ENCODE data around the gene PLCB2. TPM values are rescaled to one million over a fixed set of nuclear protein-coding genes. Genes with fewer than 3 reads are reported as not detected.

PLCB2 gene
- total RNA-seq, 2 donors from 2014 or later = 4.4 to 5.3 TPM

DNA sequence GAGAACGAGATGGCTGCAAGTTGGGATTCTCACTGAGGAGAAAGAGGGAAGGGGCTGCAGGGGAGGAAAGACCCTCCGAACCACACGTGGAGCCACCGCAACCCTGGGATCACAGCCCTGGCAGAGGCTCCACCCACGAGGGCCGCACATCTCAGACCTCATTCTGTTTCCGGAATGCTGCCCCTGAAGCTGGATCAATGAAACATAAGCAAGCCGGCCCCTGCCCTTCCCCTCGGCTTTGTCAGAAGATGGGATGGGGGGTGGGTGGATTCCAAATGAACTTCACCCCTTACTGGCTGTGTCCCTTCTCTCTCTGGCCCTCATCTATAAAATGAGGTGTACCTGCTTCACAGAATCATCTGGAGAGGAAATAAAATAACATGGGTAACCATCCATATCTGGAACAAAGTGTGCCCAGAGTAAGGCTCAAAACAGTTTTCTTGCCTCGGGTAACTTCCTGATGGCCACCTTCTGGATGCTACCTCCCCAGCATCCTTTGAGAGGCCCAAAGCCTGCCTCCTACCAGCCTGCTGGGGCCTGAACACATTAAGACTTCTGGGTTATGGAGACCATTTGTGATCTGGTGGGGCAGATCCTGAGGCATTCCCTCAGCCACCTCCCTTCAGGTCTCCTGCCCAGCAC lies 37.6 kb upstream of the PLCB2 start:
- Mint-ChIP-seq H3K27ac (no peak overlapping the region), H3K36me3 (ENCODE audit: low read depth) (no peaks in the 10 kb centered on the region), H3K9me3 (no peaks in the 10 kb centered on the region), H3K4me3 (no peak overlapping the region), H3K27me3 (ENCODE audit: insufficient read depth) (peaks cover 4% of the 10 kb centered on the region), H3K4me1 (peaks cover 8% of the 10 kb centered on the region)
- H3K27me3 ChIP-seq (ENCODE audit: control insufficient read depth, insufficient read depth, low read length, poor library complexity, severe bottlenecking) = no peaks in the 10 kb centered on the region
- 83 to 93% methylated on average over 6 to 10 of the region's 10 CpGs for WGBS, 2 experiments (ENCODE audit: insufficient coverage in 1 of 2, insufficient read length in 1 of 2)
- no peaks in the 10 kb centered on the region for H3K36me3 ChIP-seq (ENCODE audit: control insufficient read depth, insufficient read depth, low read length)
- peaks cover 3% of the 10 kb centered on the region for H3K4me1 ChIP-seq (ENCODE audit: control insufficient read depth, insufficient read depth, low read length)
- no peaks in the 10 kb centered on the region for H3K9me3 ChIP-seq (ENCODE audit: control insufficient read depth, low read length)
- no peak overlapping the region for H3K4me3 ChIP-seq (ENCODE audit: low read length)
- no peak overlapping the region for H3K9ac ChIP-seq (ENCODE audit: extremely low read depth, low read length, poor library complexity, severe bottlenecking)
- no peak overlapping the region for H3K27ac ChIP-seq (ENCODE audit: low read depth, low read length)
- TF ChIP-seq, protein P1, sequence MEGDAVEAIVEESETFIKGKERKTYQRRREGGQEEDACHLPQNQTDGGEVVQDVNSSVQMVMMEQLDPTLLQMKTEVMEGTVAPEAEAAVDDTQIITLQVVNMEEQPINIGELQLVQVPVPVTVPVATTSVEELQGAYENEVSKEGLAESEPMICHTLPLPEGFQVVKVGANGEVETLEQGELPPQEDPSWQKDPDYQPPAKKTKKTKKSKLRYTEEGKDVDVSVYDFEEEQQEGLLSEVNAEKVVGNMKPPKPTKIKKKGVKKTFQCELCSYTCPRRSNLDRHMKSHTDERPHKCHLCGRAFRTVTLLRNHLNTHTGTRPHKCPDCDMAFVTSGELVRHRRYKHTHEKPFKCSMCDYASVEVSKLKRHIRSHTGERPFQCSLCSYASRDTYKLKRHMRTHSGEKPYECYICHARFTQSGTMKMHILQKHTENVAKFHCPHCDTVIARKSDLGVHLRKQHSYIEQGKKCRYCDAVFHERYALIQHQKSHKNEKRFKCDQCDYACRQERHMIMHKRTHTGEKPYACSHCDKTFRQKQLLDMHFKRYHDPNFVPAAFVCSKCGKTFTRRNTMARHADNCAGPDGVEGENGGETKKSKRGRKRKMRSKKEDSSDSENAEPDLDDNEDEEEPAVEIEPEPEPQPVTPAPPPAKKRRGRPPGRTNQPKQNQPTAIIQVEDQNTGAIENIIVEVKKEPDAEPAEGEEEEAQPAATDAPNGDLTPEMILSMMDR (conservative IDR thresholded peaks at IDR 0.05) = no peak
- no peak for DNase-seq

DNA sequence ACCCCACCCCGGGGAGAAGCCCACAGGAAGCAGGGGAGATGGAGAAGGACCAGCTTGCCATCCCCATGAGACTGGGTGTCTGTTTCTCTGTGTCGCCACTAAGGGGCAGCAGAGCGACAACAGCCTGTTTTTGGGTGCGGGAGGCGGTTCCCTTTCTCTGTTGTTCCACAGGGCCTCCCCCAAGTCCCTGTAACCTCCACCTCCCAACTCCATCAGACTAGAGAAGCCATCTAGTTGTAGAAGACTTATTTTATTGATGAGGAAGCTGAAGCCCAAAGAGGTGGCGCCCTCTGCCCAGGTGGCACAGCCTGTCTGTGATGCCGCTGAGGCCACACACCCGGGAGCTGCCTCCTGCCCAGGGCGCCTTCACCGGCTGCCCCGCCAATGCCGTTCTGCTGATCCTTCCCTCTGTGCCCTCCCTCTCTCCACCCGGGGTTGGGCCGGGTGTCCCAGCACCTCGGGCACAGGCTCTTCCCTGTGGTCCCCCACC lies 36.9 kb upstream of the PLCB2 start:
- no peak overlapping the region for H3K9ac ChIP-seq (ENCODE audit: extremely low read depth, low read length, poor library complexity, severe bottlenecking)
- no peaks in the 10 kb centered on the region for H3K36me3 ChIP-seq (ENCODE audit: control insufficient read depth, insufficient read depth, low read length)
- H3K4me3 Mint-ChIP-seq = no peak overlapping the region
- H3K4me1 ChIP-seq (ENCODE audit: control insufficient read depth, insufficient read depth, low read length) = peaks cover 3% of the 10 kb centered on the region
- no peak overlapping the region for H3K27ac ChIP-seq (ENCODE audit: low read depth, low read length)
- no peaks in the 10 kb centered on the region for H3K27me3 ChIP-seq (ENCODE audit: control insufficient read depth, insufficient read depth, low read length, poor library complexity, severe bottlenecking)
- H3K27me3 Mint-ChIP-seq (ENCODE audit: insufficient read depth) = no peaks in the 10 kb centered on the region
- DNase-seq = peak; percentile 85
- no peak overlapping the region for H3K27ac Mint-ChIP-seq
- H3K9me3 Mint-ChIP-seq = no peaks in the 10 kb centered on the region
- TF ChIP-seq, protein P1 (conservative IDR thresholded peaks at IDR 0.05) = peak; percentile 79
- H3K9me3 ChIP-seq (ENCODE audit: control insufficient read depth, low read length) = no peaks in the 10 kb centered on the region
- no peaks in the 10 kb centered on the region for H3K36me3 Mint-ChIP-seq (ENCODE audit: low read depth)
- peaks cover 8% of the 10 kb centered on the region for H3K4me1 Mint-ChIP-seq
- WGBS, 2 experiments (ENCODE audit: insufficient coverage in 1 of 2, insufficient read length in 1 of 2) = 65 to 74% methylated on average over 9 to 15 of the region's 15 CpGs
- H3K4me3 ChIP-seq (ENCODE audit: low read length) = no peak overlapping the region

DNA sequence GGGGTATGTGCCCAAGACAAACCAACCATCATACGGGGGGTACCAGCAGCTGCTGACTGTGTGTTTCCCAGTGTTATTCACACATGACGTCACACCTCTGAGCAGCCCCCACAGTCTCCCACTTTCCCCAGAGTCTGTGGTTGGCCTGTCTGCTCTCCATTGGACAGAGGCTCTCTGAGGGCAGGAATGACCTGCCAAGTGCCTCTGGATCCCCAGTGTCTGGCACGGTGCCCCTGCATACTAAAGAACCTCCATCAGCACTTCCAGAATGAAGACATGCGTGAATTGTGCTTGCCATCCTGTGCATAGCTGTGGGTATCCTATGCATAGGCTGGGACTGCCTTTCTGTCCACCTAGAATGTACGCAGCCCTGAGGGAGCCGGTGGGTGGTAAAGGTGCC lies 36.5 kb upstream of the PLCB2 start:
- H3K9me3 ChIP-seq (ENCODE audit: control insufficient read depth, low read length) = no peaks in the 10 kb centered on the region
- DNase-seq = no peak
- no peak overlapping the region for H3K4me3 ChIP-seq (ENCODE audit: low read length)
- no peaks in the 10 kb centered on the region for H3K36me3 Mint-ChIP-seq (ENCODE audit: low read depth)
- peaks cover 8% of the 10 kb centered on the region for H3K4me1 Mint-ChIP-seq
- H3K9me3 Mint-ChIP-seq = no peaks in the 10 kb centered on the region
- no peaks in the 10 kb centered on the region for H3K27me3 ChIP-seq (ENCODE audit: control insufficient read depth, insufficient read depth, low read length, poor library complexity, severe bottlenecking)
- TF ChIP-seq, protein P1 (conservative IDR thresholded peaks at IDR 0.05) = no peak
- no peaks in the 10 kb centered on the region for H3K36me3 ChIP-seq (ENCODE audit: control insufficient read depth, insufficient read depth, low read length)
- peaks cover 3% of the 10 kb centered on the region for H3K4me1 ChIP-seq (ENCODE audit: control insufficient read depth, insufficient read depth, low read length)
- no peak overlapping the region for H3K9ac ChIP-seq (ENCODE audit: extremely low read depth, low read length, poor library complexity, severe bottlenecking)
- no peak overlapping the region for H3K27ac ChIP-seq (ENCODE audit: low read depth, low read length)
- H3K4me3 Mint-ChIP-seq = no peak overlapping the region
- H3K27ac Mint-ChIP-seq = no peak overlapping the region
- 32 to 62% methylated on average over 3 to 6 of the region's 6 CpGs for WGBS, 2 experiments (ENCODE audit: insufficient coverage in 1 of 2, insufficient read length in 1 of 2)
- H3K27me3 Mint-ChIP-seq (ENCODE audit: insufficient read depth) = no peaks in the 10 kb centered on the region
